Activated naive CD8-positive, alpha-beta T cell treated with anti-CD3 and anti-CD28 coated beads, Interleukin-2, amount 10 ng/mL, durations not matched to agents 7 days and 5 days (primary cell): ENCODE results near the gene NOSIP. TPM values are rescaled to one million over a fixed set of nuclear protein-coding genes. Genes with fewer than 3 reads are reported as not detected.

ENCODE experiments used
- ATAC-seq: fragments of 150-1000 bp; cut with Tn5 transposase; one replicate; pipeline ENCODE4 v1.10.0; 2021; ENCODE audit warnings: low read depth, moderate library complexity
- POLR2A ChIA-PET: fragments of 350-600 bp; sonication (Branson Sonifier 250); formaldehyde crosslinking; loops from one replicate; lab custom pipeline; 2021; ENCODE audit warnings: antibody characterized with exemption; lab: Charles Lee
- DNase-seq: peaks from one replicate; pipeline ENCODE4 v3.0.0; 2021
- H3K27ac Mint-ChIP-seq: one replicate; pipeline ENCODE4 v1.8.0; 2022; ENCODE audit warnings: mild to moderate bottlenecking, mixed read lengths
- H3K27me3 Mint-ChIP-seq: one replicate; pipeline ENCODE4 v1.8.0; 2022; ENCODE audit warnings: mild to moderate bottlenecking, moderate library complexity, mixed read lengths
- H3K36me3 Mint-ChIP-seq: one replicate; pipeline ENCODE4 v1.8.0; 2021; ENCODE audit warnings: mild to moderate bottlenecking, mixed read lengths
- H3K4me1 Mint-ChIP-seq: one replicate; pipeline ENCODE4 v1.8.0; 2021; ENCODE audit warnings: mixed read lengths
- H3K4me3 Mint-ChIP-seq: one replicate; pipeline ENCODE4 v1.8.0; 2022; ENCODE audit warnings: mild to moderate bottlenecking, moderate library complexity, mixed read lengths
- H3K9me3 Mint-ChIP-seq: one replicate; pipeline ENCODE4 v1.8.0; 2021; ENCODE audit warnings: mixed read lengths
- total RNA-seq, 2 experiments: library from RNA; stranded (reverse); gene quantifications; one replicate each; pipeline ENCODE4 v1.2.3, GENCODE V29; 2021

The NOSIP gene
- total RNA-seq, 2 experiments from 2014 or later, result 122 to 125 TPM

DNA sequence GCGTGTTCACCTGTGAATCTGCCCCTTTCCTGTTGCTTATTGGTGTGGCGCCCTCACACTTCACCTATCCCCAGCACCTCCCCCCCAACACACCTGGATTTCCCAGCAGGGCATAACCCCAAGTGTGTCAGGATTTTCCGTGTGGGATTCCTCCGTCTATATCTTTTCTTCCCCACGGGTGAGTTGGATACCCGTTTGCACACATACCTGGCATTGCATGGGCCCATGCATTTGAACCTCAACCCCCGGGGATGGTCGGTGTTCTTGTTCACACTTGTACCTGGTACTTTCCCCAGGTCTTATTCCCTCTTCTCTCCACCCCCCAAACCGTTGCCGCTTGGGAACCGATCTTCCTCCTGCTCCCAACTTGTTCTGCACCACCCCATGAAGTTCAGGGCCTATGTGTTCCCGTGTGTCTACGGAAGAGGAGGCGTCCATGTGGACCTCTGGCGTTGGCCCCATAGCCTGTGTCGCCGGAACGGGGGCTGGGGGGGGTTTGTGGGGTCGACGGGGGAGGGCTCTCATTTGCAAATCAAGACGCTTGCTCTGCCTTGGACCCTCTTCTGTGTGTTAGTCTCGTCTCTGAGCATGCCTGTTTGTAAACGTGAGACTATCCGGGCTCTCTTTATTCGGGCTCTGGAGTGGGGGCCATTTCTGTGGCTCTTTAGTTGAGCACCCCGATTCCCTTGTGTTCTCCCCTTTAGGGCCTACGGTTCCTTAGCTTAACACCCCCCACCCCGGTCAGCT, 12.3 kb upstream of the NOSIP start:
- Mint-ChIP-seq H3K4me1 (peaks cover 30% of the 10 kb centered on the region), H3K36me3 (peaks cover 10% of the 10 kb centered on the region), H3K9me3 (no peaks in the 10 kb centered on the region), H3K27ac (peak overlapping the region; percentile 88), H3K4me3 (peak overlapping the region; percentile 91), H3K27me3 (peaks cover 4% of the 10 kb centered on the region)
- ATAC-seq, result no peak
- POLR2A ChIA-PET, result interaction anchor here (0.7 to 5.3 kb wide), 9 partner anchors 13 to 139 kb away, joined by 3 to 68 read pairs (median 4); partner anchors contain the start of genes ALDH16A1, NOSIP, PRMT1 and PRRG2
- DNase-seq, result peak; percentile 48

DNA sequence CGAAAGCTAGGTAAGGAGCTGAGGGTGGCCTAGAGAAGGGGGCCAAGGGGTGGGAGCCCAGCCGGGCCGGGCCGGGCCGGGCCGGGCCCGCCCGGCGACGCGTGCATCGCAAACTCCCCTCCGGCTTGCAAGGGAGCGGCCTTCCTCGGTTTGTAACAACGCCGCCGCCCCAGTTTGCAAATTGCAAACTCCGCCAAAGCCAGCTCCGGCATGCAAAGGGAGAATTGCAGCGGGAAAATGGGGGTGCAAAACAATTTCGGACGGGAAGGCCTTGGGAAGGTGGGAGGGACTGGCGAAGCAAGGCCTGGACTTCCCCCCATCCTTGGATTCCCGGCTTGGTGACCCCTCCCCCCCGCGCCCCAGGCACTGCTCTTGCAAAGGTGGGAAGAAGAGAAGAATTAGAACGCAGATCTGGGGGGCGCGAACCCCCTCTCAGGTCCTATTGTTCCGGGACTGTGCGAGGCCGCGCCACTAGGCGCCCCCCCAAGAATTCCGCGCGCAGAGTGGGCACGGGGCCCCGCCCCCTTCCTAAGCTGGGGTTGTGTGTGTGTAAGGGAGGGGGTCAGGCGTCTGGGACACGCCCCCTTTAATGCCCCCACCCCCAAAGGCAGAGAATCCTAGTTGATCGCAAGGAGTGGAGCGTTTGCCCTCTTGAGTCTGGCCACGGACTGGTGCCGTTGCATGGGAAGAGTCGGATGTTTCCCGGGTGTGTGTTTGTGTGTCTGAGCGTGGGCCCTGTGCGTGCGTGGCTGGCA, 11.6 kb upstream of the NOSIP start:
- Mint-ChIP-seq H3K9me3 (no peaks in the 10 kb centered on the region), H3K4me1 (peaks cover 30% of the 10 kb centered on the region), H3K36me3 (peaks cover 10% of the 10 kb centered on the region), H3K27me3 (peaks cover 4% of the 10 kb centered on the region), H3K4me3 (peak overlapping the region; percentile 91), H3K27ac (peak overlapping the region; percentile 88)
- no peak for ATAC-seq
- peak; percentile 71 for DNase-seq
- POLR2A ChIA-PET, result interaction anchor here (0.6 to 5.3 kb wide), 6 partner anchors 12 to 254 kb away, joined by 3 to 68 read pairs (median 6); partner anchors contain the start of genes NOSIP, PRRG2, RRAS and SCAF1

DNA sequence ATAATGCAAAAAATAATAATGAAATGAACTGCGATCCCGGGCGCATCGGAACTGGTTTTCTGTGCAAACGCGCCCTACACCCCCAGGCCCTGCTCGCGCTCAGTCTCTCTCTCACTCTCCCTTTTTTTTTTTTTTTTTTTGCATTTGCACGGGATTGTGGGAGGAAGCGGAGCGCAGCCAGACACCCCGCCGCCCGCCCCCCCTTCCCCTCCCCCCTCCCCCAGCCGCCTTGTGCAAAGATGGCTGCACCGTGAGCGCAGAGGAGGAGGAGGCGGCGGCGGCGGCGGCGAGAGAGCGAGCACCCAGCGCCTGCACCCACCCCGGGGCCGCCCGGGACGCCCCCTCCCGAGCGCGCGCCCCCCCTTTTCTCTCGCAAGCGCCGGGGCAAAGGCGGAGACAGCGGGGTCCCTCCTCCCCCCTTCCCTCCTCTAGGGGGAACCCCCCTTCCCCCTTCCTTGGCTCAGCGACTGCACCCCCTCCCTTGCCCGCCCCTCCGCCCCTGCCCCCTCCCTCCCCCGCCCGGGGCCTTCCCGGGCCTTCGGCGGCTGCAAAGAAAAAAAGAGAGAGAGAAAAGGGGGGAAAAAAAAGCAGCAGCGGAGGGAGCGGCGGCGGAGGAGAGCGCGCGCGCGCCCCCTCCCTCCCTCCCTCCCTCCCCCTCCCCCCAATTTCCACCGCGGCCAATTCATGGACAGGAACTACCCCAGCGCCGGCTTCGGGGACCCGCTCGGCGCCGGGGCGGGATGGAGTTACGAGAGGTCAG, 10.8 kb upstream of the NOSIP start, which contains the start of gene PRR12:
Gene PRR12 (plus strand): TSS at position 212 of the 760 bp plus-strand sequence. CDS start 473 bp downstream, at position 685.
- DNase-seq (peak; percentile 82), ATAC-seq (peak; percentile 16)
- POLR2A ChIA-PET, result interaction anchor here (0.6 to 5.3 kb wide), 12 partner anchors 11 to 95 kb away, joined by 3 to 68 read pairs (median 4); partner anchors contain the start of genes BCL2L12, IRF3, NOSIP and PRMT1
- Mint-ChIP-seq H3K27ac (peak within 1 kb of the TSS; percentile 88), H3K4me1 (peaks cover 30% of the 10 kb centered on the region), H3K9me3 (no peaks in the 10 kb centered on the region), H3K36me3 (peaks cover 10% of the 10 kb centered on the region), H3K27me3 (peaks cover 4% of the 10 kb centered on the region), H3K4me3 (peak within 1 kb of the TSS; percentile 91)

DNA sequence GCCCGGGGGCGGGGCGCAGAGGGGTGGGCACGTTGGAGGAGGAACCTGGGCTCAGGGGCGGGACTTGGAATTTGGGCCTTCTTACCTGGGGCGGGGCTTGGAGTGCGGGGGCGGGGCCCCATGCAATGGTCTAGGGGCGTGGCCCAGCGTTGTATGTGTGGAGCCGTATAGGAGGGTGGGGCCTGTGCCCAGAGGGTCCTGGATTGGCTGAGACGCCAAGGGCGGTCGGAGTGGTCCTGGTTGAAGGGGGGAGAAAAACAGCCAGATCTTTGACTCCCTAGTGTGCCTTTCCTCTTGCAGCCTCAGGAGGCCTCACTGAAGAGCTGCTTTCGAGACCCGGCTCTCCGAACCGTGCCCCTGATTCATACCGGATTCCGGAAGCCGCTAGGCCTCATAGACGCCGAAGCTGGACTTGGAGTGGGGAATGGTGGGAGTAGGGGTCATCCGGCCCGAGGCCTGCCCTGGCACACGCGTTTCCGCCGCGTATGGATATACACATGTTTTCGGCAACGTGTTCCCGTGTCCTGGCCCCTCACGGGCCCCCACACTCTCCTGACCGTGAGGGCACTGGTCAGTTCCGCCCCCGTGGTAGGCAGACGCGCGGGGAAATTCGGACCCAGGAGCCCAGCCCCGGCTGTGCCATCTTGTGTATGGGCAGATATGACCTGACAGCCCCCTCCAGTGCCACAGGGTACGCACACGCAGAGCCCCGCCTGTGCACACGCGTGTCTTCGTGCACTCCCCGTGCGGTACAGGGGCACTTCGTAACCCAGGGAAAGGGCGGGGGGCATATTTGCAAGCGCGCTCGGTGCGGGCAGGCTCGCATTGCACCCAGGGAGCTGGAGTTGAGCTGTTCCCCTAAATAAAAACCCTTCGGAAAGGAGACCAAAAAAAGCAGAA, 10.0 kb upstream of the NOSIP start:
- Mint-ChIP-seq H3K4me3 (peak overlapping the region; percentile 91), H3K27ac (peak overlapping the region; percentile 88), H3K4me1 (peaks cover 30% of the 10 kb centered on the region), H3K9me3 (no peaks in the 10 kb centered on the region), H3K36me3 (peaks cover 10% of the 10 kb centered on the region), H3K27me3 (peaks cover 4% of the 10 kb centered on the region)
- DNase-seq (peak; percentile 97), ATAC-seq (peak; percentile 85)
- POLR2A ChIA-PET, result interaction anchor here (0.5 to 5.3 kb wide), 18 partner anchors 11 to 279 kb away, joined by 3 to 68 read pairs (median 4); partner anchors contain the start of genes BCL2L12, IRF3, NOSIP and PIH1D1

DNA sequence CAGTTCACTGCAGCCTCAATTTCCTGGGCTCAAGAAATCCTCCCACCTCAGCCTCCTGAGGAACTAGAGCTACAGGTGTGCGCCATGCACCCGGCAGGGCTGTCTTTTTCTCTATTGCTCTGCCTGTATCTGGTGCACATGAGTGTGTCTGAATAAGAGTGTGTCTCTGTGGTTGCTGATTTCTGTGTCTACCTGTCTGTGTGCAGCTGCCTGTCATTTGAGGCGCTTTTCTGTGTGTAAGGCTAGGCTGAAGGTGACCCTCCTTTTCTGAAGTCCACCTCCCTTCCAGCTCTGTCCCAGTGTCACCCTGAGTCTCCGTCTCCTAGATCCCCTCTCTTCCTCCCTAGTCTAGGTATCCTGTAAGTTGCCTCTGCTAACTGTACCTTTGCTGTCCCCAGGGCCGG, 9.1 kb upstream of the NOSIP start:
- H3K27ac Mint-ChIP-seq, result peak overlapping the region; percentile 69
- DNase-seq, result no peak

DNA sequence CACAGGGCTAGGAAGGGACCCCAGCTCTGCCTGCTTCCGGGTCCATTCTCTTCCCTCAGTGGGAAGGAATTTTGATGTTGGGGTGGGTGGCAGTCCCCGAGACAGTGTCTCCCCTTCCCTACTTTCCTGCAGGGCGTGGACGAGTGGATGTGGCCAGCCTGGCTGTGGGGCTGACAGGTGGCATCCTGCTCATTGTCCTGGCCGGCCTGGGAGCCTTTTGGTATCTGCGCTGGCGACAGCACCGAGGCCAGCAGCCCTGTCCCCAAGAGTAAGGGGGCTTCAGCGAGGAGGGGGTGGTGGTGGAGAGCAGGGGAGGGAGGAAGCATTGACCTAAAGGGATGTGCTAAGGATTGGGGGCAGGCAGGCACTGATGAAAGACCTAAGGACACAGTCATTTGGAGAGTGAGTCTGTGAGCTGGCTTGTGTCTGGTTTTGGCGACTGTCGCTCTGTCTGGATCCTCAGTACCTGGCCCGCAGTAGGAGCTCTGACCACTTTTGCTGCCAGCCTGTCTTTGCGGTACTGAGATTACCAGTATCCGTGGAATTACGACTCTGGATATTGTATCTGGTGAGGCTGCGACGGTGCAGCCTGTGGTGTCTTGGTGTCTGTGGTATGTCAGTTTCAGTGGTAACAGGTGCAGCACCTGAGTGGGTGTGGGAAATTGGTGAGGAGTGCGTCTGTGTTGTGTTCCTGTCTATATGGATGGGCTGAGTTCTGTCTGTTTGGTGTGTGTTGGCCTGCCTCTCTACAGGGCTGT, 8.2 kb upstream of the NOSIP start:
- Mint-ChIP-seq H3K27ac (no peak overlapping the region), H3K9me3 (no peaks in the 10 kb centered on the region)
- ATAC-seq, result no peak

More for the DNA sequence above, 9.1 kb upstream of the NOSIP start:
- H3K4me1 Mint-ChIP-seq, result peaks cover 30% of the 10 kb centered on the region
- POLR2A ChIA-PET, result interaction anchor here (0.5 to 5.3 kb wide), 10 partner anchors 10 to 280 kb away, joined by 3 to 68 read pairs (median 4); partner anchors contain the start of genes NOSIP, PIH1D1, PRMT1 and PRRG2
- H3K27me3 Mint-ChIP-seq, result peaks cover 4% of the 10 kb centered on the region
- H3K4me3 Mint-ChIP-seq, result no peak overlapping the region
- no peaks in the 10 kb centered on the region for H3K9me3 Mint-ChIP-seq
- peaks cover 9% of the 10 kb centered on the region for H3K36me3 Mint-ChIP-seq
- ATAC-seq, result no peak

DNA sequence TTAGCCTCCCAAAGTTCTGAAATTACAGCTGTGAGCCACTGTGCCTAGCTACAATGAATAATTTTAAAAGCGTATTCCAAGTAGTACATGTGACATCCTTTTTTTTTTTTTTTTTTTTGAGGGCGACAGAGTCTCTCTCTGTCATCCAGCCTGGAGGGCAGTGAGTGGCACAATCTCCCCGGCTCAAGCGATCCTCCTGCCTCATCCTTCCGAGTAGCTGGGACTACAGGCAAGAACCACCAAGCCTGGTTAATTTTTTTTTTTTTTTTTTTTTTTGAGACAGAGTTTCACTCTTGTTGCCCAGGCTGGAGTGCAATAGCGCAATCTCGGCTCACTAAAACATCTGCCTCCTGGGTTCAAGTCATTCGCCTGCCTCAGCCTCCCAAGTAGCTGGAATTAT, 6.9 kb upstream of the NOSIP start:
- peaks cover 14% of the 10 kb centered on the region for H3K4me1 Mint-ChIP-seq
- H3K27ac Mint-ChIP-seq, result no peak overlapping the region
- no peak for ATAC-seq
- POLR2A ChIA-PET, result no interaction called here
- H3K27me3 Mint-ChIP-seq, result peaks cover 4% of the 10 kb centered on the region
- no peak overlapping the region for H3K4me3 Mint-ChIP-seq
- H3K9me3 Mint-ChIP-seq, result no peaks in the 10 kb centered on the region
- H3K36me3 Mint-ChIP-seq, result peaks cover 1% of the 10 kb centered on the region
- no peak for DNase-seq

More for the DNA sequence above, 8.2 kb upstream of the NOSIP start:
- peak; percentile 32 for DNase-seq
- POLR2A ChIA-PET, result interaction anchor here (5.3 kb wide), 1 partner anchor 9 kb away, joined by 49 read pairs; the partner anchor contains the start of genes NOSIP and PRRG2
- H3K27me3 Mint-ChIP-seq, result peaks cover 4% of the 10 kb centered on the region
- H3K4me3 Mint-ChIP-seq, result no peak overlapping the region
- peaks cover 3% of the 10 kb centered on the region for H3K36me3 Mint-ChIP-seq
- peaks cover 23% of the 10 kb centered on the region for H3K4me1 Mint-ChIP-seq

DNA sequence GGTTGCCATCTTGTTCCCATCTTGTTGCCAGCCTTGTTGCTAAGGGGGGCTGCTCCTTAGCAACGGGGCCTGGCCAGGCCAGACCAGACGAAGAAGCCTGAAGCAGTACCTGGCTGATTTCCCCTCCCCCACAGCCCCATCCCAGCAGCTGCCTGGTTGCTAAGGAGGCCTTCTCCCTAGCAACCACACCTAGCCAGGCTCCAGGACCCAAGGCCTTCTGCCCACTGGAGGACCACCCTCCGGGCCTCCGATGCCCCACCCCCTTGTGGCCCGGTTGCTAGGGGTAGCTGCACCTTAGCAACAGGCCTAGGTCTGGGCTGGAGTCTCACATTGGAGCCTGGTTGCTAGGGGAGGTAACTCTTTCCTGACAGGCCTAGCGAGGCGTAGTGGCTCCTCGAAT, 4.7 kb upstream of the NOSIP start:
- POLR2A ChIA-PET, result interaction anchor here (0.6 kb wide), 1 partner anchor 1180 kb away, joined by 3 read pairs; no protein-coding TSS in a partner anchor
- H3K27me3 Mint-ChIP-seq, result peaks cover 4% of the 10 kb centered on the region
- no peak overlapping the region for H3K4me3 Mint-ChIP-seq
- ATAC-seq (no peak), DNase-seq (no peak)
- no peaks in the 10 kb centered on the region for H3K9me3 Mint-ChIP-seq
- H3K4me1 Mint-ChIP-seq, result peaks cover 15% of the 10 kb centered on the region
- H3K36me3 Mint-ChIP-seq, result no peaks in the 10 kb centered on the region
- no peak overlapping the region for H3K27ac Mint-ChIP-seq

DNA sequence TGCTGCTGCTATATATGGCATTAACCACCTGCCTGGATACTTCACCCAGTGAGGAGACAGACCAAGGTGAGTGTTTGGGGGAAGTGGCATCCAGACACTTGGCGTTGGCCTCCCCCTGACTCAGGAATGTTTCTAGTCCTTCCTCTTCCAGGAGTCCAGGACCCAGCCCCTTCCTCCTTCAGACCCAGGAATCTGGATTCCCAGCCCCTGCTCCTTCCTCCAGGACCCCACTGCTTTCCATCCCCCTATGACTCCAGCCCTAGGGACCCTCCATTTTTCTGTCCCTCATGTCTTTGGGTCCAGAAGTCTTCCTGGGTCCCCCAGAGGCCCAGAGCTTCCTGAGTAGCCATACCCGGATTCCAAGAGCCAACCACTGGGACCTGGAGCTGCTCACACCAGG, 2.9 kb upstream of the NOSIP start:
- H3K4me3 Mint-ChIP-seq, result no peak overlapping the region
- H3K9me3 Mint-ChIP-seq, result no peaks in the 10 kb centered on the region
- DNase-seq (no peak), ATAC-seq (no peak)
- POLR2A ChIA-PET, result interaction anchor here (0.9 kb wide), 1 partner anchor 57 kb away, joined by 5 read pairs; the partner anchor contains the start of gene RRAS
- peak overlapping the region; percentile 56 for H3K27ac Mint-ChIP-seq
- peaks cover 21% of the 10 kb centered on the region for H3K4me1 Mint-ChIP-seq
- H3K27me3 Mint-ChIP-seq, result peaks cover 2% of the 10 kb centered on the region
- no peaks in the 10 kb centered on the region for H3K36me3 Mint-ChIP-seq

DNA sequence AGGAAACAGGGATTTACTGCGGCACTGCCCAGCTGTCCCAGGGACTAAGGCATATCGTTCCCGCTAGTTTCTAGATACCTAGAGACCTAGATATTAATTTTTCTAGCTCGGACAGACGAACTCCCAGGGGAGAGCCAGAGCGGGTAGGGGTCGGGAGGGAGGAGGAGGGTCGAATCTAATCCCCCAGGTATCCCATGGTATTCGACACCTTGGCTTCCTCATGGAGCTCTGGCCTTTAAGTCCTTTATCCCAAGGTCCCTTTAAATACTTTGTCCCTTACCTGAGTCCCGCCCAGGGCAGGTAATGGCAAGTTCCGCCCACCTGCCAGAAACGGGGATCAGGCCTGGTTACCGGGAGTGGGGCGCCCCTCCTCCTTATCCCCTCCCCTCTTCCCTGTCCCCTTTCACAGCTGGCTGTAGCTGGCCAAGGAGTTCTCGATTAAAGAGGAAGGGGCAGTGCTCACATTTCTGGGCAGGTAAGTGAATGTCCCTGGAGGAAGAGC, 702 bp upstream of the NOSIP start, which contains the start of gene PRRG2:
Gene PRRG2 (plus strand): TSS at position 310 of the 502 bp plus-strand sequence. CDS start 1,904 bp downstream, outside the sequence.
- POLR2A ChIA-PET, result interaction anchor here (0.7 to 4.5 kb wide), 19 partner anchors 10 to 128 kb away, joined by 3 to 49 read pairs (median 5); partner anchors contain the start of genes ALDH16A1, PRMT1, PRR12 and RPL13A
- H3K27ac Mint-ChIP-seq, result peak within 1 kb of the TSS; percentile 89
- peaks cover 1% of the 10 kb centered on the region for H3K36me3 Mint-ChIP-seq
- peaks cover 25% of the 10 kb centered on the region for H3K4me1 Mint-ChIP-seq
- no peak for ATAC-seq
- H3K27me3 Mint-ChIP-seq, result no peaks in the 10 kb centered on the region
- peak within 1 kb of the TSS; percentile 88 for H3K4me3 Mint-ChIP-seq
- no peak for DNase-seq
- no peaks in the 10 kb centered on the region for H3K9me3 Mint-ChIP-seq

DNA sequence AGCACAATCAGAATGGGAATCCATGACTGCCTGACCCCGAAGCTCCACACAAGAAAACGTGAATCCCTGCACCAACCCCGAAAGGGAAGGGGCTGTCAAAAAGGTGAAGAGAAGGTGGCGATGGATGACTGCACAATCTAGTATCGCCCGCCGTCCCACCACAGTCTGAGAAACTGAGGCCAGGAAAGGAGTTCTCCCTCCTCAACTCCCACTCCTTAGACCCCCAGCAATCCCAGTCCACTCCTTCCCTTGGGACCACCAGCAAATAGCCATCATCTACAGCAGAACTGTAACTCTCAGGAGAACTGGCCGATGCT, 451 bp downstream of the NOSIP start:
- Mint-ChIP-seq H3K4me3 (peak overlapping the region; percentile 88), H3K36me3 (peaks cover 1% of the 10 kb centered on the region), H3K4me1 (peaks cover 25% of the 10 kb centered on the region), H3K27me3 (no peaks in the 10 kb centered on the region), H3K9me3 (no peaks in the 10 kb centered on the region), H3K27ac (peak overlapping the region; percentile 89)
- no peak for DNase-seq
- peak; percentile 9 for ATAC-seq
- POLR2A ChIA-PET, result interaction anchor here (0.7 to 4.5 kb wide), 20 partner anchors 11 to 126 kb away, joined by 3 to 49 read pairs (median 5); partner anchors contain the start of genes ALDH16A1, PRMT1, PRR12 and RPL13A
